Measurements from ENCODE around the gene BMPER. TPM values are rescaled to one million over a fixed set of nuclear protein-coding genes. Genes with fewer than 3 reads are reported as not detected.

The BMPER gene
- polyA plus RNA-seq, 1 donor from 2014 or later: 2.1 TPM

DNA sequence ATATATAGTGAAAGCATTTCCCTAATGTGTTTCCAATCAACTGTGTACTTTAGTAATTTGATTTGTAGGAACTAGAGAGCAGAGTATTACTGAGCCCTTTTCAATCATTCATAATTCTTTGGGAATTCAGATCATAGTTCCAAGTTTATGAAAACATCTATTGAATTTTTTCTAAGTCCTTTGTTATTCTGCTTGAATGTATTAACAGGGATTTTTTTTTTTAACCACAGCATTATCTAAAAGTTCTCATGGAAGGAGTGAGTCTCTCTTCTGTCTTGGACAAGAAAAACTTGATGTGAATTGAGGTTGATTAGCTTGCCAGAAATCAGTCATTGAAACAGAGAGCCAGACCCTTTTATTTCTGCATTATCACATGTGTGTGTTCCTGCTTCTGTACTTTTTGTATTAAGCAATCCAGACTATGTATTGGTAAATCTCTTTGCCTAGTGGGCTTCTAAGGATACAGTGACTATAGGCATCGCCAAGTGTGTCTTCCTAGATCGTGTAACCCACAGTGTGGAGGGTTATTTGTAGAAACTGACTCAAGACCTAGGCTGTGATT lies 59.9 kb downstream of the BMPER start:
- Histone ChIP-seq H3K27ac (ENCODE audit: low read length) (no peak overlapping the region), H3K9me3 (ENCODE audit: low read length) (no peaks in the 10 kb centered on the region), H3K4me2 (ENCODE audit: low read length) (no peak overlapping the region), H3F3A (ENCODE audit: insufficient read depth, low read length, poor library complexity, severe bottlenecking) (no peaks in the 10 kb centered on the region), H3K9me2 (ENCODE audit: insufficient read depth, low read length) (no peaks in the 10 kb centered on the region), H2AFZ (ENCODE audit: low read depth, low read length) (no peak overlapping the region), H4K20me1 (ENCODE audit: insufficient read depth) (no peaks in the 10 kb centered on the region), H3K27me3 (ENCODE audit: insufficient read depth, low read depth, low read length) (no peaks in the 10 kb centered on the region), H3K9ac (ENCODE audit: low read length) (no peak overlapping the region), H3K4me3 (ENCODE audit: low read length) (no peak overlapping the region), H3K79me2 (replicated peaks; ENCODE audit: insufficient read depth, low read length) (no peaks in the 10 kb centered on the region), H3K36me3 (ENCODE audit: insufficient read depth, low read length) (no peaks in the 10 kb centered on the region)
- TF ChIP-seq POLR2AphosphoS5 (IDR thresholded peaks at IDR 0.05): no peak
- TF ChIP-seq SMC3 (conservative IDR thresholded peaks at IDR 0.05; ENCODE audit: poor library complexity): no peak
- TF ChIP-seq, protein P1, sequence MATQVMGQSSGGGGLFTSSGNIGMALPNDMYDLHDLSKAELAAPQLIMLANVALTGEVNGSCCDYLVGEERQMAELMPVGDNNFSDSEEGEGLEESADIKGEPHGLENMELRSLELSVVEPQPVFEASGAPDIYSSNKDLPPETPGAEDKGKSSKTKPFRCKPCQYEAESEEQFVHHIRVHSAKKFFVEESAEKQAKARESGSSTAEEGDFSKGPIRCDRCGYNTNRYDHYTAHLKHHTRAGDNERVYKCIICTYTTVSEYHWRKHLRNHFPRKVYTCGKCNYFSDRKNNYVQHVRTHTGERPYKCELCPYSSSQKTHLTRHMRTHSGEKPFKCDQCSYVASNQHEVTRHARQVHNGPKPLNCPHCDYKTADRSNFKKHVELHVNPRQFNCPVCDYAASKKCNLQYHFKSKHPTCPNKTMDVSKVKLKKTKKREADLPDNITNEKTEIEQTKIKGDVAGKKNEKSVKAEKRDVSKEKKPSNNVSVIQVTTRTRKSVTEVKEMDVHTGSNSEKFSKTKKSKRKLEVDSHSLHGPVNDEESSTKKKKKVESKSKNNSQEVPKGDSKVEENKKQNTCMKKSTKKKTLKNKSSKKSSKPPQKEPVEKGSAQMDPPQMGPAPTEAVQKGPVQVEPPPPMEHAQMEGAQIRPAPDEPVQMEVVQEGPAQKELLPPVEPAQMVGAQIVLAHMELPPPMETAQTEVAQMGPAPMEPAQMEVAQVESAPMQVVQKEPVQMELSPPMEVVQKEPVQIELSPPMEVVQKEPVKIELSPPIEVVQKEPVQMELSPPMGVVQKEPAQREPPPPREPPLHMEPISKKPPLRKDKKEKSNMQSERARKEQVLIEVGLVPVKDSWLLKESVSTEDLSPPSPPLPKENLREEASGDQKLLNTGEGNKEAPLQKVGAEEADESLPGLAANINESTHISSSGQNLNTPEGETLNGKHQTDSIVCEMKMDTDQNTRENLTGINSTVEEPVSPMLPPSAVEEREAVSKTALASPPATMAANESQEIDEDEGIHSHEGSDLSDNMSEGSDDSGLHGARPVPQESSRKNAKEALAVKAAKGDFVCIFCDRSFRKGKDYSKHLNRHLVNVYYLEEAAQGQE (IDR thresholded peaks at IDR 0.05; ENCODE audit: borderline replicate concordance): no peak
- TF ChIP-seq RAD21 (conservative IDR thresholded peaks at IDR 0.05): no peak
- TF ChIP-seq TAF1 (IDR thresholded peaks at IDR 0.05; ENCODE audit: low read depth): no peak
- TF ChIP-seq EP300 (conservative IDR thresholded peaks at IDR 0.05; ENCODE audit: poor library complexity, severe bottlenecking): no peak

DNA sequence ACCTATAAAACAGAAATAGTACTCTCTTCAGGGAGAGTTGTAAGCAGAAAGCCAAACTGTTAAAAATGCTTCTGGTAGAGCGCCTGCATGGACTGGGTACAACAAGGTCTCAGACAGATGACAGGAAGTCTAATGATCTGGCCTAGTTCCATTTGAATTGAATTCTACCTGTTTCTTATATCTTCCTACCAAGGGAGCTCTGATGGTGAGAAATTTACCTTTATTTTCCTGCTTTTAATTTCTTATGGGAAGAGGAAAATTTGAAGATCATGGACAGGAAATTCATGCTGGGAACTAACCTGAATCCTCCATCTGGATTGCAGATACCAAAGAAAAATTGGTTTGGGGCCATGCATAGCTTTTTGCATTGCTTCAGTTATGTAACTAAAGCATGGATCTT lies 63.3 kb downstream of the BMPER start:
- no peak overlapping the region for H3K4me2 ChIP-seq (ENCODE audit: low read length)
- no peaks in the 10 kb centered on the region for H4K20me1 ChIP-seq (ENCODE audit: insufficient read depth)

More for the DNA sequence above, 63.3 kb downstream of the BMPER start:
- Histone ChIP-seq H3F3A (ENCODE audit: insufficient read depth, low read length, poor library complexity, severe bottlenecking) (no peaks in the 10 kb centered on the region), H3K9me2 (ENCODE audit: insufficient read depth, low read length) (no peaks in the 10 kb centered on the region), H3K36me3 (ENCODE audit: insufficient read depth, low read length) (no peaks in the 10 kb centered on the region), H3K79me2 (replicated peaks; ENCODE audit: insufficient read depth, low read length) (no peaks in the 10 kb centered on the region), H3K27me3 (ENCODE audit: insufficient read depth, low read depth, low read length) (no peaks in the 10 kb centered on the region), H2AFZ (ENCODE audit: low read depth, low read length) (no peak overlapping the region), H3K27ac (ENCODE audit: low read length) (no peak overlapping the region), H3K9me3 (ENCODE audit: low read length) (no peaks in the 10 kb centered on the region), H3K4me3 (ENCODE audit: low read length) (no peak overlapping the region), H3K9ac (ENCODE audit: low read length) (no peak overlapping the region)
- no peak for TF ChIP-seq EP300 (conservative IDR thresholded peaks at IDR 0.05; ENCODE audit: poor library complexity, severe bottlenecking)
- TF ChIP-seq, protein P1 (IDR thresholded peaks at IDR 0.05; ENCODE audit: borderline replicate concordance): no peak
- TF ChIP-seq, protein P2, sequence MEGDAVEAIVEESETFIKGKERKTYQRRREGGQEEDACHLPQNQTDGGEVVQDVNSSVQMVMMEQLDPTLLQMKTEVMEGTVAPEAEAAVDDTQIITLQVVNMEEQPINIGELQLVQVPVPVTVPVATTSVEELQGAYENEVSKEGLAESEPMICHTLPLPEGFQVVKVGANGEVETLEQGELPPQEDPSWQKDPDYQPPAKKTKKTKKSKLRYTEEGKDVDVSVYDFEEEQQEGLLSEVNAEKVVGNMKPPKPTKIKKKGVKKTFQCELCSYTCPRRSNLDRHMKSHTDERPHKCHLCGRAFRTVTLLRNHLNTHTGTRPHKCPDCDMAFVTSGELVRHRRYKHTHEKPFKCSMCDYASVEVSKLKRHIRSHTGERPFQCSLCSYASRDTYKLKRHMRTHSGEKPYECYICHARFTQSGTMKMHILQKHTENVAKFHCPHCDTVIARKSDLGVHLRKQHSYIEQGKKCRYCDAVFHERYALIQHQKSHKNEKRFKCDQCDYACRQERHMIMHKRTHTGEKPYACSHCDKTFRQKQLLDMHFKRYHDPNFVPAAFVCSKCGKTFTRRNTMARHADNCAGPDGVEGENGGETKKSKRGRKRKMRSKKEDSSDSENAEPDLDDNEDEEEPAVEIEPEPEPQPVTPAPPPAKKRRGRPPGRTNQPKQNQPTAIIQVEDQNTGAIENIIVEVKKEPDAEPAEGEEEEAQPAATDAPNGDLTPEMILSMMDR (IDR thresholded peaks at IDR 0.05; ENCODE audit: poor library complexity, severe bottlenecking): no peak

All from neural cell (in vitro differentiated cells).